Putamen (tissue), 1 donor: ENCODE data around the gene CTSD.
"Not testable (repeated sequence)": the region's sequence is repeated elsewhere in the genome, so short reads cannot be mapped to it uniquely, and the experiment has no call there.

ENCODE experiments used
- DNase-seq: peaks from one replicate; pipeline ENCODE4 v3.0.0-alpha.2; 2016; ENCODE audit warnings: low spot score

Gene CTSD

GRCh38 chr11:1770061-1770460, 6.3 kb upstream of the CTSD start:
- no peak for DNase-seq

DNA sequence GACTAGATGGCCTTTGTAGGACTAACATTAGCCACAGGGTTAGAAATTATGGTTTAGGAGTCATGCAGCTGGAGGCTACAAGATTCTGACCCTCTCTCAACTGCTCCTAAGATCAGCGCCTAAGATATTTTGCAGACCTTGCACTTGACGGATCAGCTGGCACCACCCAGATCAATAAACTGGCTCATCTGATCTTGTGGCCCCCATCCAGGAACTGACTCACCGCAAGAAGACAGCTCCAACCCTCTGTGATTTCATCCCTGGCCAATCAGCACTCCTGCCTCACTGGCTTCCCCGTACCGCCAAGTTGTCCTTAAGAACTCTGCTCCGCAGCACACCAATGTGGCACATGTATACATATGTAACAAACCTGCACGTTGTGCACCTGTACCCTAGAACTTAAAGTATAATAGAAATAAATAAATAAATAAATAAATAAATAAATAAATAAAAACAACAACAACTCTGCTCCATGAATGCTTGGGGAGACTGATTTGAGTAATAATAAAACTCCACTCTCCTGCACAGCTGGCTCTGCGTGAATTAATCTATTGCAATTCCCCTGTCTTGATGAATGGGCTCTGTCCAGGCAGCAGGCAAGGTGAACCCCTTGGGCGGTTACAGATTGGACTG, 5.7 kb upstream of the CTSD start:
- not testable (repeated sequence) for DNase-seq

DNA sequence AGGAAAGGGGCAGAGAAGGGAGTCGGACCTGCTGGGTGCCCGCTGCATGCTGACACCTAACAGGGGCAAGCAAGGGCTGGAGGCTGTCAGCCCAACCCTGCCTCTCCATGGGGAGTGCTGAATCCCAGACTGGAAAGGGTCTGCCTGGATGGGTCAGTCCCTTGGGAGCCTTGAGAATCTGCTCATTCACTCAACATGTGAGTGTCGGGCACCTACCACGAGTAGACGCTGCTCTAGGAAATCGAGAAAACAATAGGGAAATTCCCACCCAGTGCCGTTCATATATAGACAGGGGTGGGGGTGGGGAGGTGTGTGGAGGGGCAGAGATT, 4.4 kb upstream of the CTSD start:
- no peak for DNase-seq

DNA sequence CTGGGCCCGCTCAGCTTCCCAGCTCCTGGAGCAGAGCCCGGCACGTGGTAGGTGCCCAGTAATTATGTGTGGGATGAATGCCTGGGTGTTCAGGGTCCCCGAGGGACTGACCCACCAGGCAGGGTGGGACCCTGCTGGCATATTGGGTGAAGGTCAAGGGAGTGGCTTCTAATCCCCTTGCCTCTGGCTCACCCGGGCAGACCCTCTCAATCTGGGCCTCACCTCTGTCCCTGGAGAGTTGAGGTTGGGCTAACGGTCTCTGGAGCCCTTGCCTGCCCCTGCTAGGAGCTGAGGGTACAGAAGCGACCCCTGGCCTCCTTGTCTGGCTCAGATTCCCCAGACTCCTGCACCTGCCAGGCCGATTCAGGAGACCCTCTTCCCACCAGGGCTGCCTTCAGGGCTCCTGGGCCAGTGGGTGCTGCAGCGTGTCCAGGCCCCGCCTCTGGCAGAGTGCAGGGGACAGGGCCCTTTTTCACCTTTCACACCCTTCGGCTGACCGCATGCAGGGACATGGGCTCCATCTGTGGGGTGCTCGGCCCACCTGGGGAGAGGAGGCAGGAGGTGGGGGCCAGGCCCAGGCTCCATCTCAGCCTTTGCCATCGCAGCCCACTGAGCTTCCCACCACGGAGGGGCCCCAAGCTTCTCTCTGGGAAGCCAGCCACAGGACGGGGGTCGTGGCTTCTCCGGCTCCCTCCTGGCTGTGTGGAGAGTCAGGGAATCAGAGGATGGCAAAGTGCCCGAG, 3.8 kb upstream of the CTSD start:
- DNase-seq: no peak

DNA sequence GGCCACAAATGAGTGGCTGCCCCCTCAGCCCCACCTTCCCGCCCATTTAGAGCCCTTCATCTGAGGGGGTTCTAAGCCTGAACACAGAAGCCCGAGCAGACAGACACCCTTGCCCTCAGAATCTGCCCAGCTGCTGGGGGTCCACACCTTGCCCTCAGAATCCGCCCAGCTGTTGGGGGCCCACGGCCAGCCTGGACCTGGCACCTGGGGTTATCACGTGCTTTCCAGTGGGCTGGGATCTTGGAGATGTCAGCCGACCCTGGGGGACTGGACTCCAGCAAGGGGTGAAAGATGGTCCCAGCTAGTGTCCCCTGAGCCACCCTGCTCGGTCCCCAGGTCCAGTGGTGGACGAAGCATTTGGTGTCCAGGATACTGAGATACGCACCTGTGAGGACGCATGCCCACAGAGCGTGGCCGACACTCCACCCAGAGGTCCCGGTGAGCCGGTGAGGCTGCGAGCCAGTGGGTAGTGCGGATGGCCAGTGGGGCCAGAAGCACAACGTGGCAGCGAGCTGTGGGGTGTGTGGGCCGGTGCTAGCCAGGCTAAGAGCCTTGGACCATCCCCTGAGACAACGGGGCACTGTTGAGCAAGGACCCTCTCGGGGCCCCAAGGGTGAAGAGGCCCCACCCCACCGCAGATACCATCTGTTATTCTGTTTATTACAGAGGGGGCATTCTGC, 3.1 kb upstream of the CTSD start:
- no peak for DNase-seq

- DNase-seq: no peak
These were observed 2.4 kb upstream of the CTSD start for GRCh38 chr11:1765871-1766718.

GRCh38 chr11:1763336-1763795, 361 bp downstream of the CTSD start:
- no peak for DNase-seq

DNA sequence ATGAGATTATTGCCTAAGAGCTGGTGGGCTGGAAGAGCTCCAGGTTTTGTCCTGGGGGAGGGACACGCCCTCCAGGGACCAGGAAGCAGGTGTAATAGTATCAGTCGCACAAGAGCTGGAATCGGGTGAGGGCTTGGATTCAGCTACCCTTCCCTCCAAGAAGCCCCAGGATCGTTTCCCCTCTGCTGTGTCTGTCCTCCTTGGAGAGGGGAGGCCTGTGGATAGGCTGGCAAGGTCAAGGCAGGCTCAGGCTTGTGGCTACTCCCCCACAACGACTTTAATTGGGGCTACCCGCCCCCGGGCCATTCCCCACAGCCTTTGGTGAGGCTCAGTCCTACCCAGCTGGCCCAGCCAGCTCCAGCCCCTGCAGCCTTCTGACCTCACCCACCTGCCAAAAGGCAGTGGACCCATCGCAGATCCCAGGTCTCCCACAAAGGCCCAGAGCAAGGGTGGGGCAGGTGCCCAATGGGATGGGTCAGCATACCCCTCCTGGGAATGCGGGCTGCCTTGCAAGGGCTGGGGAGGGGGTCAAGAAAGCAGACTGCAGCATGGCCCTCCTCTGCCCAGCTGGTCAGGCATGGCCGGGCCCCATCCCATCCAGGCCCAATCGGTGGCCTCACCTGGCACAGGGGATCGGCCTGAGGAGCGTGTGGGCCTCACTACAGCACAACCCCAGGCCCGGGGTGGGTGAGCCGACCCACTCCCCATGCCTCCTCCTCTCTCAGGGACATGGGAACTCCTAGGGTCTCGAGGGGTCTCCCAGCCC, 1.0 kb downstream of the CTSD start:
- no peak for DNase-seq

DNA sequence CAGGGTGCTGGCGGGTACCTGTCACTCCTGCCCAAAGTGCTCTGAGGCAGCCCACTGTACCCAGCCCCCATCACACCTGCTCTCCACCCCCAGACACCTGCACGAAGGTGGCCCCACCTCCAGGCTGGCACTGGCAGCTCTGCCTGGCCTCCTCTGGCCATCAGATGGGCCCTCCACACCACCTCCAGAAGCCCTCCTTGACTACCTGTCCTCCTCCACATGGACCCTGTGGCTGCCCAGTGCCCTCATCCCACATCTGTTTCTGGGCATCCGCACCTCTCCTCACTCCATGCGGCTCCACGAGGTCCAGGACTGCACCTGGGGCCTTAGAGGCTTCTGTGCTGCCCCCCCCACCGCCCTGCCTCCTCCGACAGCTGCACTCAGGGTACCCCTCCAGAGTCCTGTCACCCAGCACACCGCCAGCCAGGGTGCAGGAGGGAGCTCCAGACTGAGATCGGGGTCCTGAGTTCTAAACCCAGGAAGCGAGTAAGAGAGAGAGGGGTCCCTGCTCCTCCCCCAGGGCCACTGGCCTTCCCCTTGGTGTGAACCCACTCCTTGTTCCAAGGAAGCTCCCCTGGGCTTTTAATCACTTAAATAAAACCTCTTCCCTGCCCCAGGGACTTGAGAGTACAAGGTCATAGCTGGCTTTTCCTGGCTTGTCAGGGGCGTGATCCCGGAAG, 1.7 kb downstream of the CTSD start:
- DNase-seq: no peak

GRCh38 chr11:1761110-1761856, 2.4 kb downstream of the CTSD start:
- no peak for DNase-seq

DNA sequence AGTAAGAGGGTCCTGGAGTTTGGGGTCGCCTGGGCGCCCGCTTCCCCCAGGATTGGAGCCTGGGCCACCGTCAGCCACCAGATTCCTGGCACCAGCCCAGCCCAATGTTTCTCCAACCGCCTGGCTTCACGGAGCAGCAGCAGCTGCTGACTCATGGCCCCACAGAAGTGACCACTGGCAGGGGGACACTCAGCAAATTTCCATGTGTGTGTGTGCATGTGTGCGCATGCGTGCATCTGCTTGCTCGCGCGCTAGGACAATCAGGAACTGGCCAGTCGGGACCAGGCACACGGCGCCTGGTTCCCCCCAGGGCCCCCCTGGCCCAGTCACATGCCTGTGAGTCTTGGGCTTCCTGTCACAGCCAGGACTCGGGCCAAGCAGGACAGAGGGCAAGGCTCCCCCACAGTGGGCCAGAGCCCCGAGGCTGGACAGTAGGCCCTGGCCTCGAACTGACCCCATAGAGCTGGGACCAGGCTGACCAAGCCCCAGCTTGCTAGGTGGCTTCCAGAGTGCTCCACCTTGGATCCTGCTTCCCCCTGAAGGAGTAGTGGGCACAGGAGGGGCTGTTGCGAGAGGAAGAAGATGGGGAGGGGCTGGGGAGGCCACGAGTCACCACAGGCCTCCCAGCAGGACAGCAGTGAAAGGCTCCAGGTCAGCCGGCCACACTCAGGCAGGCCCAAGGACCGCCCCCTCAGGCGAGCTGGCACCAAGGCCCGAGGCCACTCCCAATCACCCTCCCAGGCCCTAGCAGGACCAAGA, 3.2 kb downstream of the CTSD start:
- peak; percentile 90 for DNase-seq

DNA sequence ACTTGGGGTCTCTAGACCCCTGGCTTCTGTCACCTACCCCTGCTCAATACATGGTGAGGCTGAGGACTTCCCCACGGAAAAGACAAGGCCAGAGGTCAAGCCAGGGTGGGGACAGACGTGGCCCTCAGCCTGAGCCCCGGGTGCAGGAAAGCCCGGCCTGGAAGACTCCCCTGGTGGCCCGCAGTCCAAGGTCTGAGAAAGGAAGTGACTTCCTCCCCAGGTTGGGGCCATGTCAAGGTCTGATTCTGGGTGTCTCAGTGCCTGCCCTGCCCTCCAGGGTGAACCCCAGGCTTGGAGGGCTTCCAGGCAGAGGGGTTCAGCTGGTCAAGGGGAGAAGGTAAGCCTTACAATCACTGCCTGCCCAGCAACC, 3.9 kb downstream of the CTSD start:
- no peak for DNase-seq

- no peak for DNase-seq
These were observed 4.4 kb downstream of the CTSD start for GRCh38 chr11:1759151-1759850.

DNA sequence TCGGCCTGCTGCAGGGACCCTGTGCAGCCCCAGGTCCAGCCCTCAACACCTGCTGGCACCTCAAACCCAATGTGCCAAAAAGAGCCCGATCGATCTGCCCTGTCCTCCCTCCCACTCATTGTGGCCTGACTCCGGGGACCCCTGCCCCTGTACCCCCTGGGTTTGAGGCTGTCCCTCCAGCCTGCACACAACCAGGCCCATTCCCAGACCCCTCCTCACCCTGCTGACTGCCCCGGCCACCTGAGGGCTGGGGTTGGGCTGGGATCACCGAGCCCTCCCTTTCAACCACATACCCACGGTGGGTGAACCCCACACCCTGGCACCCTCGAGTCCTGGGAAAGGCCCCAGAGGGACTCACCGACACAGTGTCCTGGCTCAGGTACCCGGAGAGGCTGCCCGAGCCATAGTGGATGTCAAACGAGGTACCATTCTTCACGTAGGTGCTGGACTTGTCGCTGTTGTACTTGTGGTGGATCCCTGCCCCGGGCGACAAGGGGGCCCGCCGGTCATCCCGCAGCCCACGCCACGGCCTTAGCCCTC, 5.0 kb downstream of the CTSD start:
- DNase-seq: no peak

DNA sequence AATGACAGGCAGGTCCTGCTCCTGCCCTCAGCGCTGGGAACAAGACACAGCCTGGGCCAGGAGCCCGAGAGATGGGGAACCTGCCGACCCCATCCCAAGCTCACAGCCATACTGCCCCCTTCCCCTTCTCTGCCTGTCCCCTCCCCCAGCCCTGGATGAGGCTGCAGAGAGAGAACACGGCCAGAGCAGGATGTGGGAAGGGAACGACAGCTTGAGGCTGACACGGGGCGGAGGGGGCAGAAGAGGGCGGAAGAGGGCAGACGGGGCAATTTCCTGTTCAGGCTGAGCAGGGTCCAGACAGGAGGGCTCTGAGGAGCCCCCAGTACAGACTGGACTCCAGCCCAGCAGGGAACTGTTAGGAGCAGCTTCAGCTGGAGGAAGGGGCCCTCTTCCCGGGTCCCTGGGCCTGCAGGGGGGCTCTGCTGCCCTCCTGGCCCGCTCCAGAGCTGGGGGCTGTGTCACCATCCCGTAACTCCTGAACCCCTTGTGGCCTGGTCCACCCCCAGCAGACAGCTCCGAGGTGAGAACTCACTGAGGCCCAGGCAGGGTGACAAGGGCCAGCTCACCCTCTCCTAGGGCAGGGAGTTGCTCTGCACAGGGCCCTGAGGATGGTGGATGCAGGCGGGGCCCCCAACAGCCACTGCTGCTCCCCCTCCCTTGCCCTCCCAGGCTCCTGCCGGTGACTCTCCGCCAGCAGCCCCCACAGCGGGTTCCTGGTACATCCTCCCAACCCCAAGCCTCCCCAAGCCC, 5.7 kb downstream of the CTSD start:
- DNase-seq: no peak

DNA sequence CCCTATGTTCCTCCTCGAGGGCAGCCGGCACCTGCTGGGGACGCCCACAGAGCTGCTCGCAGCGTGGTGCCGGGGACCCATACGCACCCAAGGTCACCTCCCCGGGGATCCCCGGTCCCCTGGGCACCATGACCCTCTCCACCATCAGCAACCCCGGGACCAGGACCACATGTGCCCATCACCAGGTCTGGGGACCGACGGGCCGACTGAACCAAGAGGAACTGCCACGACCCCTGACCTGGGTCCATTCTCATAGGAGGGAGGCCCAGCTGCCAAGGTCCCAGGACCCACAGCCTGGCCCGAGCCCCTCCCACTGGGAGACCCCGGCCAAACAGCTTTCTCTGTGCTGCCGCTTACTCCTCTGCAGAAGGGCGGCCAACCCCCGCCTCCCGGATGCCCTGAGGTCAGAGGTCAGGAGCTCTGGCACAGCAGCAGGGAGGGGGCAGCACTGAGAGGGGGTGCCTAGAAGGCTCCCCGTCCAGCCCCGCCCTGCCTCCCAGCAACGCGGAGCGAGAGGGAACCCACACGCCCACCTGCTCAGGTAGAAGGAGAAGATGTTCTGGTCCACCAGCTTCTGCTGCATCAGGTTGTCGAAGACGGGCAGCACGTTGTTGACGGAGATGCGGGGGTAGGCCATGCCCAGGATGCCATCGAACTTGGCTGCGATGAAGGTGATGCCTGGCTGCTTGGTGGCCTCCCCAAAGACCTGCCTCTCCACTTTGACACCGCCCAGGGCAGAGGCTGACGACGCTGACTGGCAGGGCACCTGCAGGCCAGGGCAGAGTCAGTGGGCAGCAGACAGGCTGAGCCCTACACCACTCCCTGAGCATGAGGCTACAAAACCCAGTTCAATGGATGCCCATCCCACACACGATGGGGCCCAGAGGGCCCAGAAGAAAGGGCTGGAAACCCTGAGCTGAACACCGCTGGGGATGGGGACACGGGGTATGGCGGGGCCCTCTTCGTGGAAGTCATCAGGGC, 6.6 kb downstream of the CTSD start:
- no peak for DNase-seq
